ENCODE measurements around the gene ZNF516. TPM values are rescaled to one million over a fixed set of nuclear protein-coding genes. Genes with fewer than 3 reads are reported as not detected.

Gene ZNF516
- total RNA-seq, 1 donor from 2014 or later = 21.6 TPM

DNA sequence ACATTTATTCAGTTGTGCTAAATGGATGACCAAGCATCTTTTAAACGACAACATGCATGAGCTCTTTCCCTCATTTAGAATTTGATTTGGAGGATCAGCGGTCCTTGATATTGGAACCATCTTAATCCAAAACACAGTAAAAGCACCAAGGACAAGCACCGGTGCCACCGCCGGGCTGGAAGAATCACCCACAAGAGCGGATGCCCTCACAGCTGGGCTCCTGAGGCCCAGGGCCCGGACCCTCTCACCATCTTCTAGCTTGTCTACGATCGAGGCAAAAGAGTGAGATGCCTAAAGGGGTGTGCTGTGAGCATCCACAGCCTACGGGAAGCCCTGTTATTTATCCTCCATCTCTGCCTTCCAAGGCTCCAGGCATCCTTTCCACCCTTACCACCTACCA, 129.5 kb downstream of the ZNF516 start:
- DNase-seq (ENCODE audit: low spot score in 2 of 2) = no peak
- intact Hi-C loops (cut with DNase I) = no loop called here
- Histone ChIP-seq H3K36me3 (peaks cover 4 to 16% of the 10 kb centered on the region in 2 donors), H3K27me3 (no peaks in the 10 kb centered on the region), H3K4me3 (no peak overlapping the region), H3K27ac (no peak overlapping the region), H3K9me3 (no peaks in the 10 kb centered on the region), H3K4me1 (no peaks in the 10 kb centered on the region)
- TF ChIP-seq, protein P1, sequence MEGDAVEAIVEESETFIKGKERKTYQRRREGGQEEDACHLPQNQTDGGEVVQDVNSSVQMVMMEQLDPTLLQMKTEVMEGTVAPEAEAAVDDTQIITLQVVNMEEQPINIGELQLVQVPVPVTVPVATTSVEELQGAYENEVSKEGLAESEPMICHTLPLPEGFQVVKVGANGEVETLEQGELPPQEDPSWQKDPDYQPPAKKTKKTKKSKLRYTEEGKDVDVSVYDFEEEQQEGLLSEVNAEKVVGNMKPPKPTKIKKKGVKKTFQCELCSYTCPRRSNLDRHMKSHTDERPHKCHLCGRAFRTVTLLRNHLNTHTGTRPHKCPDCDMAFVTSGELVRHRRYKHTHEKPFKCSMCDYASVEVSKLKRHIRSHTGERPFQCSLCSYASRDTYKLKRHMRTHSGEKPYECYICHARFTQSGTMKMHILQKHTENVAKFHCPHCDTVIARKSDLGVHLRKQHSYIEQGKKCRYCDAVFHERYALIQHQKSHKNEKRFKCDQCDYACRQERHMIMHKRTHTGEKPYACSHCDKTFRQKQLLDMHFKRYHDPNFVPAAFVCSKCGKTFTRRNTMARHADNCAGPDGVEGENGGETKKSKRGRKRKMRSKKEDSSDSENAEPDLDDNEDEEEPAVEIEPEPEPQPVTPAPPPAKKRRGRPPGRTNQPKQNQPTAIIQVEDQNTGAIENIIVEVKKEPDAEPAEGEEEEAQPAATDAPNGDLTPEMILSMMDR (IDR thresholded peaks at IDR 0.05) = no peak

DNA sequence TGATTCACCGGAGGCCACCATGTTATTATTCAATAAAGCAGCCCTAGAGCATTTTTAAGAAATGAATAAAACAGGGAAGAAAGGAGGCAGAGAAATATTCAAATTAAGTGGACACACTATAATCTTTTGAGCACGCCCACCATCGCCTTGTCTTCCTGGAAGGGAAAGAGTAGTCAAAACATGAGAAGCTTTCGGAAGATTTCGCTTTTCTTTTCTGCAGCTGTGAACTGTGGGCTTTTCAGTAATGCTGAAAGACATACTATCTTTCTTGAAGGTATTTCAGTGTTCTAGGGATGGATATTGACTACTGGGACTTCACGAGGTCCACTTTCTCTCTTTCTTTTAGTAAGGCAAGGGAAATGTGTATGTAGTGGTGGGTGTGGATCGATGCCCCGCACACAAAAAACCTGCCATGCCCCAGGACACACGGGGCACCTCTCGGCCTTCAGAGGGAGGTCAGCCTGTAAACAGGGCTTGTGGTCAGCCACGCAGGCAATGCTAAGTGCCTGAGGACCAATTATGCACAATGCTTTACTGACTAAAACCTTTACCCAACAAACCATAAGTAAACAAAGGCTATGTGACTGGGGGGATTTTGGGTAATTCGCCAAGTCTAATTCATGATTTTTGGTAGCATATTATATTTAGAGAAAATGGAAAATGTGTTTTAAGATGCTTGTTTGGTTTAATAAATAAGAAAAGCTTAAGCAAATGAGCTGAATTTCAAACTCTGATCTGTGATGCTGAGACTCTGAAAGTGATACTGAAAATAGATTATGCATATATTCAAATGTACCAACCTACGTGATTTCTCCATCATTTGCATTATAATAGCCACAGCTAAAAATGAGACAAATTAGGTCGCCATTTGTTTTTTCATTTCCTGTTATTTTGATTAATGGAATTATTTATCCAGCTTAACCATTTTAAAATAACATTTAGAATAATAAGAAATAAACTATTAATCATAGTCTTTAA, 130.5 kb downstream of the ZNF516 start:
- peaks cover 0 to 10% of the 10 kb centered on the region in 2 donors for H3K36me3 ChIP-seq
- no peaks in the 10 kb centered on the region for H3K4me1 ChIP-seq
- intact Hi-C loops (cut with DNase I) = no loop called here

DNA sequence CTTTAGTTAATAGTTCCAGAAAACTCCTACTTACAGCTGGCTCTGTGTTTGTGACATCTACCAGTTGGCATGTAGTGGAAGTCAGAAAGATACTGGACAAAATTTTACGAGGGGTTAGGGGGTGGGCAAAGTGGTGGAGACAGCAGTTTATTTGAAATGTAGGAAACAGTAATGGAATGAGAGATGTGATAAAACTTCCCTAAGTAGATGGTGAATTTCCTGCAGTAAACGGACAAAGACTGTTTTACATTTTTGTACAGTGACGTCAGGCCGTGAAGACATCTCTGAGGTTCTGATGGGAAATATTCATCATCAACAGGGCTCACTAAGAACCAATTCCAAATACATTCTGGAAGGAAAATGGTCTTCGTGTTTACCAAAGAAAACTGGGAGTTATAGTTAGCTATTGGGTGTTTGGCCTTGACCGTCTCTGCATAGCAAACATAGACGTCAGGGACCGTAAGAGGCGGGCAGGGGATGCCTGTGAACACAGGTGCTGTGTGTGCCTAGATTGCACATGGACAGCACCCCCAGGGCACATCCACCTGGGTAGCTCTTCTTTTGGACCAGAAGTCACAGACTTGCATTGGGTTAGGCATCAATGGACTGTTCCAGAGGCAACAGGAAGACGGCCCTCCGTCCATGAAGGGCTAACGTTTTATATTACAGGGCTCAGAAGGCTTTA, 131.5 kb downstream of the ZNF516 start:
- Histone ChIP-seq H3K4me1 (no peaks in the 10 kb centered on the region), H3K27ac (no peak overlapping the region), H3K36me3 (peaks cover 0 to 17% of the 10 kb centered on the region in 2 donors), H3K27me3 (no peaks in the 10 kb centered on the region), H3K4me3 (no peak overlapping the region), H3K9me3 (no peaks in the 10 kb centered on the region)
- TF ChIP-seq, protein P1 (IDR thresholded peaks at IDR 0.05) = no peak
- no peak for DNase-seq (ENCODE audit: low spot score in 2 of 2)
- intact Hi-C loops (cut with DNase I) = no loop called here

More for the DNA sequence above, 130.5 kb downstream of the ZNF516 start:
- no peak for DNase-seq (ENCODE audit: low spot score in 2 of 2)
- TF ChIP-seq, protein P1 (IDR thresholded peaks at IDR 0.05) = no peak
- H3K27ac ChIP-seq = no peak overlapping the region
- H3K27me3 ChIP-seq = no peaks in the 10 kb centered on the region
- H3K9me3 ChIP-seq = no peaks in the 10 kb centered on the region
- H3K4me3 ChIP-seq = no peak overlapping the region

DNA sequence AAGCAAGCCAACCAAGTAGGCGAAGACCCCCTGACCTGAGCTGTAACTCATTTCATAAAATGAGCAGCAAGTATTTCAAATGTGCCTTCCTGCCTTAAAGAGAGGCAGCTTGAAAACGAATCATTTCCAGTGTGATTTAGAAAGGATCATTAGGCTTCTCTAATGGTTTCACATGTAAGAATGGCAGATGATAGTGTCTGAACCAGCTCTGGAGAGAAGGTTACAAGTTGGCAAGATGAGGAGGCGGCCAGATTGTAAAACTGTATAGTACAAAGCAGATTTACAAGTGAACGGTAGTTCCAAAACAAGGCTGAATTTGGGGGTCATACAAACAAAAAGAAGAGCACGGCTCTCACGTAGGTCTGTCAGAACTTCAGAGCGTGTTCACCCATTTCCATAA, 132.4 kb downstream of the ZNF516 start:
- Histone ChIP-seq H3K4me3 (no peak overlapping the region), H3K27ac (no peak overlapping the region), H3K9me3 (no peaks in the 10 kb centered on the region), H3K36me3 (peaks cover 2 to 22% of the 10 kb centered on the region in 2 donors), H3K27me3 (no peaks in the 10 kb centered on the region), H3K4me1 (no peaks in the 10 kb centered on the region)
- no peak for DNase-seq (ENCODE audit: low spot score in 2 of 2)
- intact Hi-C loops (cut with DNase I) = no loop called here
- TF ChIP-seq, protein P1 (IDR thresholded peaks at IDR 0.05) = no peak

DNA sequence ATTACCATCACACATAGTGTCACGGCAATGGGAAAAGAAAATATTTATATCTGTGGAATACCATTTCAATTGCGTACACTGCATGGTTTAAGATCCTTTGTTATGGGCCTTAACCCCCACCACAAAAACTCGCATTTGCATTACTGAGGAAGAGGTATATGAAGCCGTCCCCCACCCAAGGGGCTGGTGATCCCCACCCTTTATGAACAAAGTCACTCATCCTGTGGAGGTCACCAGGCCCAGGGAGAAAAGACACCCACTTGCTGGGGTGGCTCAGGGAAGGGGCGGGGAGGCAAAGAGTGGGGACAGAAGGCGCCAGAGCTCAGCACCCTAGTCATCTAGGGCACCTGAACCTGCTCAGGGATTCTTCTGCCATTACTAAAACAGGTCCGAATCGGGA, 133.8 kb downstream of the ZNF516 start:
- no peak for DNase-seq (ENCODE audit: low spot score in 2 of 2)
- no peak overlapping the region for H3K27ac ChIP-seq
- no peaks in the 10 kb centered on the region for H3K27me3 ChIP-seq
- TF ChIP-seq, protein P1 (IDR thresholded peaks at IDR 0.05) = no peak
- no peak overlapping the region for H3K4me3 ChIP-seq
- H3K9me3 ChIP-seq = no peaks in the 10 kb centered on the region
- H3K36me3 ChIP-seq = peaks cover 10 to 28% of the 10 kb centered on the region in 2 donors
- intact Hi-C loops (cut with DNase I) = no loop called here
- no peaks in the 10 kb centered on the region for H3K4me1 ChIP-seq

Measured in ascending aorta (tissue), 2 donors.